ENCODE measurements around the gene SOWAHD. TPM values are rescaled to one million over a fixed set of nuclear protein-coding genes. Genes with fewer than 3 reads are reported as not detected.
A peak's percentile ranks its signal among the peaks of the same experiment; 100 is the strongest.

The SOWAHD gene
- total and polyA plus RNA-seq, 7 experiments from 2014 or later: 0.50 to 3.1 (median 2.5) TPM

GRCh38 chrX:119778829-119779228, 20.4 kb downstream of the SOWAHD start:
- ATAC-seq: no peak
- Histone ChIP-seq H3K4me1 (ENCODE audit: control insufficient read depth in 2 of 2, insufficient read depth in 2 of 2, low read length in 2 of 2) (no peaks in the 10 kb centered on the region), H3K27me3 (ENCODE audit: control insufficient read depth in 2 of 2, insufficient read depth in 2 of 2, low read length in 2 of 2) (no peaks in the 10 kb centered on the region), H3K9me3 (ENCODE audit: control insufficient read depth in 2 of 3, low read length in 3 of 3) (no peaks in the 10 kb centered on the region), H3K27ac (ENCODE audit: low read depth, low read length) (no peak overlapping the region), H3K36me3 (ENCODE audit: control insufficient read depth in 2 of 3, insufficient read depth in 3 of 3, low read length in 3 of 3) (peaks cover 0 to 7% (median 0%) of the 10 kb centered on the region in 3 experiments), H3K4me3 (ENCODE audit: low read length) (no peak overlapping the region)
- ChIA-PET POLR2A (no interaction called here), CTCF (interaction anchor here (0.7 to 1.0 kb wide), 3 partner anchors 19 to 104 kb away, joined by 3 to 7 read pairs (median 4); no protein-coding TSS in a partner anchor)
- H3K9me3 Mint-ChIP-seq: no peaks in the 10 kb centered on the region
- H3K27ac Mint-ChIP-seq: peak overlapping the region in 3 of 9 donors; percentile 1 to 62 (median 5)
- intact Hi-C loops (cut with micrococcal nuclease): loop anchor here (1.0 to 5.0 kb wide), 7 partner anchors 20 to 263 kb away; partner anchors contain the start of gene SOWAHD (in 1 of the 2)
- no peaks in the 10 kb centered on the region for H3K27me3 Mint-ChIP-seq
- DNase-seq: no peak
- peaks cover 0 to 4% (median 3%) of the 10 kb centered on the region in 5 donors for H3K36me3 Mint-ChIP-seq
- no peak overlapping the region for H3K4me3 Mint-ChIP-seq
- H3K4me1 Mint-ChIP-seq: peaks cover 0 to 8% (median 4%) of the 10 kb centered on the region in 7 donors

DNA sequence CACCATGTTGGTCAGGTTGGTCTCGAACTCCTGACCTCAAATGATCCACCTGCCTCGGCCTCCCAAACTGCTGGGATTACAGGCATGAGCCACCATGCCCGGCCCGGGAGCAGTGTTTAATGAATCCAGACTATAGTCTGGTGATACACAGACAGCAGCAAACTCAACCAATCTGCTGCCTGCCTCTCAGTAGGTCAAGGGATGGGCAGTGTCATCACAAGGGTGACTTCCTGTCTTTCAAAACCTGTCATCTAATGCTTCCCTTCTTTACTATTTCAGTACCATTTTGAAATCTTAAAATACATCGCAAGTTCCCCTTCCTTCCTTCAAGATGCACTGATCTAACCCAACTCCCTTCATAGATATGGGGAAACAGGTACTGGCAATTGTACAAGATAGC, 24.6 kb downstream of the SOWAHD start:
- intact Hi-C loops (cut with micrococcal nuclease): no loop called here
- Histone ChIP-seq H3K27me3 (ENCODE audit: control insufficient read depth in 2 of 2, insufficient read depth in 2 of 2, low read length in 2 of 2) (no peaks in the 10 kb centered on the region), H3K27ac (ENCODE audit: low read depth, low read length) (no peak overlapping the region), H3K4me1 (ENCODE audit: control insufficient read depth in 2 of 2, insufficient read depth in 2 of 2, low read length in 2 of 2) (no peaks in the 10 kb centered on the region), H3K36me3 (ENCODE audit: control insufficient read depth in 2 of 3, insufficient read depth in 3 of 3, low read length in 3 of 3) (peaks cover 0 to 25% (median 0%) of the 10 kb centered on the region in 3 experiments), H3K9me3 (ENCODE audit: control insufficient read depth in 2 of 3, low read length in 3 of 3) (no peaks in the 10 kb centered on the region), H3K4me3 (ENCODE audit: low read length) (no peak overlapping the region)
- Mint-ChIP-seq H3K36me3 (peaks cover 0 to 11% (median 4%) of the 10 kb centered on the region in 5 donors), H3K27ac (peak overlapping the region in 1 of 9 donors; percentile 25), H3K4me3 (no peak overlapping the region), H3K4me1 (peaks cover 0 to 27% (median 13%) of the 10 kb centered on the region in 7 donors), H3K9me3 (no peaks in the 10 kb centered on the region), H3K27me3 (no peaks in the 10 kb centered on the region)
- POLR2A ChIA-PET: interaction anchor here (0.5 to 0.8 kb wide), 2 partner anchors 8 to 164 kb away, joined by 3 read pairs; partner anchors contain the start of gene RPL39
- DNase-seq: no peak
- ATAC-seq: peak; percentile 76
- CTCF ChIA-PET: interaction anchor here (1.4 to 2.2 kb wide), 2 partner anchors 9 to 25 kb away, joined by 4 to 6 read pairs; partner anchors contain the start of genes RPL39 and SOWAHD

DNA sequence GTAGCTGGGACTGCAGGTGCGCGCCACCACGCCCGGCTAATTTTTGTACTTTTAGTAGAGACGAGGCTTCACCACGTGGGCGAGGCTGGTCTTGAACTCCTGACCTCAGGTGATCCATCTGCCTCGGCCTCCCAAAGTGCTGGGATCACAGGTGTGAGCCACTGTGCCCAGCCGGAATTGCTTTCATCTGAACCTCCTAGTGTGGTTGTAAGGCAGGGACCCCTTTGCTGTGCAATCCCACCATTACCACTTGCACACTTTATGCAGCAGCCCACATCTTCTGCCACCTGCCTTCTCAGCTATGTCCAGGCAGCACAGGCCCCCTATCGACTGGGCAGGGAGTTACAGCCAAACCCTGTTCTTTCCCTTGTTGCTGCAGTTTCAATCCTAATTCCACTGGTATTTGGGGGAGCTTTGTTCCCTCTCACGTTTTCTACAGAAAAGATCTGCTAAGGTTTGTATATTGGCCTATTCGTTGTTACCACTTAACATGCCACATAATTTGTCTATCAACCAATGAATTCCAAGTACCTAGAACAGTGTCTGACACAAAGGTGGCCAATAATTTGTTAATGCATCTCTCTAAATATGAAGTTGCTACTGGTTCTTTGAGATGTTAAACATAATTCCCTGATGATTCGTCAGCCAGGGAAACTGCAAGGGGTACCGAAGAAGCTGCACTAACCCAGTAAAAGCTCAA, 26.5 kb downstream of the SOWAHD start:
- intact Hi-C loops (cut with micrococcal nuclease): no loop called here

GRCh38 chrX:119790977-119791436, 32.6 kb downstream of the SOWAHD start:
- Histone ChIP-seq H3K36me3 (ENCODE audit: control insufficient read depth in 2 of 3, insufficient read depth in 3 of 3, low read length in 3 of 3) (peaks cover 0 to 17% (median 0%) of the 10 kb centered on the region in 3 experiments), H3K4me1 (ENCODE audit: control insufficient read depth in 2 of 2, insufficient read depth in 2 of 2, low read length in 2 of 2) (peaks cover 16 to 24% of the 10 kb centered on the region in 2 donors), H3K27me3 (ENCODE audit: control insufficient read depth in 2 of 2, insufficient read depth in 2 of 2, low read length in 2 of 2) (no peaks in the 10 kb centered on the region), H3K4me3 (ENCODE audit: low read length) (peak overlapping the region; percentile 85), H3K9me3 (ENCODE audit: control insufficient read depth in 2 of 3, low read length in 3 of 3) (no peaks in the 10 kb centered on the region), H3K27ac (ENCODE audit: low read depth, low read length) (peak overlapping the region; percentile 91)
- H3K36me3 Mint-ChIP-seq: peaks cover 0 to 18% (median 0%) of the 10 kb centered on the region in 5 donors
- ATAC-seq (peak; percentile 28), DNase-seq (peak in 6 of 9 donors; percentile 30 to 57 (median 38))
- H3K27me3 Mint-ChIP-seq: no peaks in the 10 kb centered on the region
- peak overlapping the region; percentile 87 to 96 (median 92) for H3K4me3 Mint-ChIP-seq
- H3K4me1 Mint-ChIP-seq: peaks cover 5 to 37% (median 21%) of the 10 kb centered on the region in 7 donors
- intact Hi-C loops (cut with micrococcal nuclease): loop anchor here (1.0 to 5.0 kb wide), 13 partner anchors 30 to 461 kb away; partner anchors contain the start of genes NDUFA1 (in 2 of the 2), NKAP (in 2 of the 2), NKRF (in 2 of the 2) and RNF113A (in 2 of the 2)
- ChIA-PET CTCF (interaction anchor here (0.9 to 1.3 kb wide), 4 partner anchors 8 to 96 kb away, joined by 3 to 5 read pairs (median 4); partner anchors contain the start of gene UPF3B), POLR2A (interaction anchor here (0.5 to 4.7 kb wide), 19 partner anchors 8 to 1291 kb away, joined by 3 to 46 read pairs (median 4); partner anchors contain the start of genes NDUFA1, NKRF, RNF113A and SEPTIN6)
- H3K9me3 Mint-ChIP-seq: no peaks in the 10 kb centered on the region
- H3K27ac Mint-ChIP-seq: peak overlapping the region; percentile 89 to 98 (median 97)

More for the DNA sequence above, 26.5 kb downstream of the SOWAHD start:
- Mint-ChIP-seq H3K9me3 (no peaks in the 10 kb centered on the region), H3K4me1 (peaks cover 5 to 39% (median 25%) of the 10 kb centered on the region in 7 donors), H3K4me3 (peak overlapping the region in 1 of 10 donors; percentile 42), H3K27me3 (no peaks in the 10 kb centered on the region), H3K27ac (peak overlapping the region in 5 of 9 donors; percentile 1 to 76 (median 38)), H3K36me3 (peaks cover 0 to 22% (median 7%) of the 10 kb centered on the region in 5 donors)
- H3K27me3 ChIP-seq (ENCODE audit: control insufficient read depth in 2 of 2, insufficient read depth in 2 of 2, low read length in 2 of 2): no peaks in the 10 kb centered on the region
- no peak overlapping the region for H3K4me3 ChIP-seq (ENCODE audit: low read length)
- H3K36me3 ChIP-seq (ENCODE audit: control insufficient read depth in 2 of 3, insufficient read depth in 3 of 3, low read length in 3 of 3): peaks cover 0 to 30% (median 0%) of the 10 kb centered on the region in 3 experiments
- ChIA-PET POLR2A (interaction anchor here (0.5 to 0.7 kb wide), 3 partner anchors 96 to 180 kb away, joined by 3 to 4 read pairs (median 3); no protein-coding TSS in a partner anchor), CTCF (interaction anchor here (0.5 to 2.2 kb wide), 6 partner anchors 27 to 671 kb away, joined by 3 to 6 read pairs (median 4); partner anchors contain the start of gene SOWAHD)
- no peaks in the 10 kb centered on the region for H3K9me3 ChIP-seq (ENCODE audit: control insufficient read depth in 2 of 3, low read length in 3 of 3)
- ATAC-seq: peak; percentile 70
- H3K4me1 ChIP-seq (ENCODE audit: control insufficient read depth in 2 of 2, insufficient read depth in 2 of 2, low read length in 2 of 2): peaks cover 12 to 15% of the 10 kb centered on the region in 2 donors
- no peak overlapping the region for H3K27ac ChIP-seq (ENCODE audit: low read depth, low read length)
- peak; percentile 12 to 50 (median 31) for DNase-seq

DNA sequence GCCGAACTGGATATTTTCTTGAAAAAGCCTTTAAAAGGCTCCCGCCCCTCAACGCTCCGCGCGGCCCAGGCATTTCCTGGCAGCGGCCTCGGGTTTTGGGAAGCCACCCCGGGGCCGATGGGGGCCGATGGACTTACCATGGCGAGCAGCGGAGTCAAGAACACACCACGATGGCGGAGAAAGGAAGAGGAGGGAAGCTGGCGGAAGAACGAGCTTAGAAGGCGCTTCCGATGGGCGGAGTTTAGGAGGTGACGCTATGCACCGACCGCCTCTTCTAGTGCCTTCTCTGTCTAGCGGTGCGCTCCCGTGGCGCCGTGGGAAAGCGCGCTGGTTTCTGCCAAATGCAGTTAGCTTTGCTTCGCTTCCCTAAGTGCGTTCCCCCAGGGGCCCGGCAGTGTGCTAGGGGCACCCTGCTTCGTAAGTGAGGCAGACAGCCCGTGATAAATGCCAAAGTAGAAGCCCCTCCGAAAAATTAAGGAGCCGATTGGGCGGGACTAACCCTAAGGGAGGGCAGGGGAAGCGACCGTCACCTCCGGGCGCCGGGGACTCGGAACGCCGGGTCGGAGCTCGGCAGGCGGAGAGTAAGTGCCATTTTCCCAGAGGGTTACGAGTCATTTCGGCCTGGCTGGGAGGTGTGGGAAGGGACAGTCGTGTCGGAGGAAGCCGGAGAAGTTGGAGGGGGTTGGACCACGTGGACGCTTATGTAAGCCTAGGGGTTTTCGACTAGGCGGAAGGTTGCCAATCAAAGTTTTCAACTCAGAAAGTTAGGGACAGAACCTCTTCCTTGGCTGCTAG, 33.2 kb downstream of the SOWAHD start, which contains the start of gene RPL39:
TSS of gene RPL39 (minus strand) at position 194 of the 795 bp plus-strand sequence. CDS start at position 140, 54 bp downstream.
- peak within 1 kb of the TSS; percentile 87 to 96 (median 92) for H3K4me3 Mint-ChIP-seq
- intact Hi-C loops (cut with micrococcal nuclease): loop anchor here (1.0 to 5.0 kb wide), 13 partner anchors 30 to 461 kb away; partner anchors contain the start of genes NDUFA1 (in 2 of the 2), NKAP (in 2 of the 2), NKRF (in 2 of the 2) and RNF113A (in 2 of the 2)
- no peaks in the 10 kb centered on the region for H3K27me3 Mint-ChIP-seq
- ChIA-PET POLR2A (interaction anchor here (0.5 to 4.7 kb wide), 24 partner anchors 9 to 1291 kb away, joined by 3 to 46 read pairs (median 4); partner anchors contain the start of genes NDUFA1, NKRF, RNF113A and SEPTIN6), CTCF (interaction anchor here (0.7 to 1.3 kb wide), 5 partner anchors 9 to 149 kb away, joined by 3 to 5 read pairs (median 4); partner anchors contain the start of gene UPF3B)
- no peaks in the 10 kb centered on the region for H3K9me3 ChIP-seq (ENCODE audit: control insufficient read depth in 2 of 3, low read length in 3 of 3)
- H3K36me3 Mint-ChIP-seq: peaks cover 0 to 18% (median 0%) of the 10 kb centered on the region in 5 donors
- peaks cover 16 to 24% of the 10 kb centered on the region in 2 donors for H3K4me1 ChIP-seq (ENCODE audit: control insufficient read depth in 2 of 2, insufficient read depth in 2 of 2, low read length in 2 of 2)
- no peaks in the 10 kb centered on the region for H3K9me3 Mint-ChIP-seq
- peaks cover 5 to 33% (median 21%) of the 10 kb centered on the region in 7 donors for H3K4me1 Mint-ChIP-seq
- H3K36me3 ChIP-seq (ENCODE audit: control insufficient read depth in 2 of 3, insufficient read depth in 3 of 3, low read length in 3 of 3): peaks cover 0 to 17% (median 0%) of the 10 kb centered on the region in 3 experiments
- no peaks in the 10 kb centered on the region for H3K27me3 ChIP-seq (ENCODE audit: control insufficient read depth in 2 of 2, insufficient read depth in 2 of 2, low read length in 2 of 2)
- DNase-seq (peak; percentile 61 to 88 (median 82)), ATAC-seq (peak; percentile 96)
- H3K27ac Mint-ChIP-seq: peak within 1 kb of the TSS; percentile 89 to 98 (median 97)
- H3K27ac ChIP-seq (ENCODE audit: low read depth, low read length): peak within 1 kb of the TSS; percentile 91
- peak within 1 kb of the TSS; percentile 85 for H3K4me3 ChIP-seq (ENCODE audit: low read length)

All from naive thymus-derived CD4-positive, alpha-beta T cell (primary cell).